Measurements from ENCODE around the gene NOA1. TPM values are rescaled to one million over a fixed set of nuclear protein-coding genes. Genes with fewer than 3 reads are reported as not detected.

The NOA1 gene
- total and polyA plus RNA-seq, 2 donors (not counting 3 experiments of a cell fraction or from before 2014, with no cell fraction given), result 13.9 to 17.1 TPM

GRCh38 chr4:56961107-56961500 lies 16.3 kb downstream of the NOA1 start:
- no peaks in the 10 kb centered on the region for H3K27me3 ChIP-seq (ENCODE audit: control insufficient read depth in 2 of 2, insufficient read depth in 2 of 2, low read length in 2 of 2)
- ChIA-PET POLR2A (interaction anchor here (1.2 kb wide), 1 partner anchor 17 kb away, joined by 3 read pairs; the partner anchor contains the start of gene NOA1), CTCF (interaction anchor here (0.5 to 2.0 kb wide), 13 partner anchors 8 to 125 kb away, joined by 3 to 17 read pairs (median 5); partner anchors contain the start of genes NOA1 and REST)
- H3K9me3 ChIP-seq (replicated peaks; ENCODE audit: control insufficient read depth, insufficient read depth, low read length), result no peaks in the 10 kb centered on the region
- H3K36me3 ChIP-seq (ENCODE audit: control insufficient read depth in 2 of 2, extremely low read depth in 1 of 2, insufficient read depth in 2 of 2, low read length in 2 of 2), result peaks cover 0 to 4% of the 10 kb centered on the region in 2 experiments
- H3K4me2 ChIP-seq (ENCODE audit: insufficient read depth, low read length), result no peak overlapping the region
- dilution Hi-C loops (cut with MboI; ENCODE audit: extremely low pct_ligation_motif_present, low sequenced_read_pairs), result no loop called here
- H4K20me1 ChIP-seq (replicated peaks; ENCODE audit: control insufficient read depth, extremely low read depth, insufficient read depth, low read length), result no peaks in the 10 kb centered on the region
- H3K9me1 ChIP-seq (replicated peaks; ENCODE audit: control insufficient read depth, extremely low read depth, insufficient read depth, low read length), result no peaks in the 10 kb centered on the region
- H3K27ac ChIP-seq (ENCODE audit: insufficient read depth, low read depth, low read length), result no peak overlapping the region
- intact Hi-C loops (cut with micrococcal nuclease), result no loop called here
- H2AFZ ChIP-seq (ENCODE audit: low read depth, low read length), result no peak overlapping the region
- TF ChIP-seq JUN (IDR thresholded peaks at IDR 0.05; ENCODE audit: borderline replicate concordance, insufficient read depth, insufficient read length, low read depth) (no peak), CTCF (IDR thresholded peaks at IDR 0.05; ENCODE audit: extremely low read depth in 1 of 2, insufficient read depth in 1 of 2, low read depth in 1 of 2, low read length in 2 of 2) (no peak), MAX (IDR thresholded peaks at IDR 0.05; ENCODE audit: insufficient read depth, insufficient read length) (no peak), MYC (IDR thresholded peaks at IDR 0.05; ENCODE audit: low read depth, low read length) (no peak), POLR2A (IDR thresholded peaks at IDR 0.05; ENCODE audit: low read depth, low read length) (no peak), GATA2 (IDR thresholded peaks at IDR 0.05; ENCODE audit: insufficient read depth, insufficient read length, low read depth, low read length) (no peak)
- H3K4me1 ChIP-seq (ENCODE audit: control insufficient read depth, extremely low read depth, insufficient read depth, low read length), result peaks cover 9% of the 10 kb centered on the region
- DNase-seq (ENCODE audit: low read depth, low spot score), result no peak
- H3K79me2 ChIP-seq (ENCODE audit: control insufficient read depth, insufficient read depth, low read length), result no peaks in the 10 kb centered on the region
- no TSS peak for BruUV-seq (replicated peaks)
- no peak overlapping the region for H3K4me3 ChIP-seq (replicated peaks in 1 of 3; ENCODE audit: insufficient read depth in 1 of 3, low read depth in 1 of 3, low read length in 3 of 3)
- H3K9ac ChIP-seq (replicated peaks; ENCODE audit: extremely low read depth, insufficient read depth, low read length), result no peak overlapping the region
- no peak for FAIRE-seq

Measured in endothelial cell of umbilical vein (primary cell).